HPDE6-E6E7 (cell line): Measurements from ENCODE around the gene KLHDC4.
"Not testable (repeated sequence)": the region's sequence is repeated elsewhere in the genome, so short reads cannot be mapped to it uniquely, and the experiment has no call there.

ENCODE experiments used
- DNase-seq: peaks from one replicate; pipeline ENCODE4 v3.0.0; 2011; ENCODE audit warnings: missing footprints; ENCODE audit errors: extremely low spot score

Gene KLHDC4

GRCh38 chr16:87720446-87720845 is 45.3 kb downstream of the KLHDC4 start:
- DNase-seq = no peak

GRCh38 chr16:87718831-87719230 is 47.0 kb downstream of the KLHDC4 start:
- not testable (repeated sequence) for DNase-seq

- DNase-seq = no peak
Observed at GRCh38 chr16:87715658-87716057, 50.1 kb downstream of the KLHDC4 start.

GRCh38 chr16:87715231-87715630 is 50.6 kb downstream of the KLHDC4 start:
- no peak for DNase-seq

GRCh38 chr16:87713451-87714229 is 52.1 kb downstream of the KLHDC4 start:
- no peak for DNase-seq

- no peak for DNase-seq
Observed at GRCh38 chr16:87712184-87712762, 53.5 kb downstream of the KLHDC4 start.

GRCh38 chr16:87710887-87711286 is 54.9 kb downstream of the KLHDC4 start:
- no peak for DNase-seq

- no peak for DNase-seq
Observed at GRCh38 chr16:87709677-87710076, 56.1 kb downstream of the KLHDC4 start.

- no peak for DNase-seq
Observed at GRCh38 chr16:87708881-87709638, 56.7 kb downstream of the KLHDC4 start.

- no peak for DNase-seq
Observed at GRCh38 chr16:87707714-87708580, 57.8 kb downstream of the KLHDC4 start.

GRCh38 chr16:87707097-87707496 is 58.7 kb downstream of the KLHDC4 start:
- DNase-seq = no peak

GRCh38 chr16:87706278-87707000 is 59.3 kb downstream of the KLHDC4 start:
- DNase-seq = no peak

GRCh38 chr16:87705771-87706277 is 60.0 kb downstream of the KLHDC4 start:
- no peak for DNase-seq

- DNase-seq = no peak
Observed at GRCh38 chr16:87704754-87705353, 60.9 kb downstream of the KLHDC4 start.

GRCh38 chr16:87703835-87704375 is 61.9 kb downstream of the KLHDC4 start:
- no peak for DNase-seq

- no peak for DNase-seq
Observed at GRCh38 chr16:87703071-87703470, 62.7 kb downstream of the KLHDC4 start.

GRCh38 chr16:87702325-87702811 is 63.4 kb downstream of the KLHDC4 start:
- no peak for DNase-seq

GRCh38 chr16:87701505-87701921 is 64.3 kb downstream of the KLHDC4 start:
- no peak for DNase-seq

GRCh38 chr16:87701078-87701460 is 64.7 kb downstream of the KLHDC4 start:
- DNase-seq = no peak
